ENCODE measurements around the gene SLC26A11.

SLC26A11 gene

DNA sequence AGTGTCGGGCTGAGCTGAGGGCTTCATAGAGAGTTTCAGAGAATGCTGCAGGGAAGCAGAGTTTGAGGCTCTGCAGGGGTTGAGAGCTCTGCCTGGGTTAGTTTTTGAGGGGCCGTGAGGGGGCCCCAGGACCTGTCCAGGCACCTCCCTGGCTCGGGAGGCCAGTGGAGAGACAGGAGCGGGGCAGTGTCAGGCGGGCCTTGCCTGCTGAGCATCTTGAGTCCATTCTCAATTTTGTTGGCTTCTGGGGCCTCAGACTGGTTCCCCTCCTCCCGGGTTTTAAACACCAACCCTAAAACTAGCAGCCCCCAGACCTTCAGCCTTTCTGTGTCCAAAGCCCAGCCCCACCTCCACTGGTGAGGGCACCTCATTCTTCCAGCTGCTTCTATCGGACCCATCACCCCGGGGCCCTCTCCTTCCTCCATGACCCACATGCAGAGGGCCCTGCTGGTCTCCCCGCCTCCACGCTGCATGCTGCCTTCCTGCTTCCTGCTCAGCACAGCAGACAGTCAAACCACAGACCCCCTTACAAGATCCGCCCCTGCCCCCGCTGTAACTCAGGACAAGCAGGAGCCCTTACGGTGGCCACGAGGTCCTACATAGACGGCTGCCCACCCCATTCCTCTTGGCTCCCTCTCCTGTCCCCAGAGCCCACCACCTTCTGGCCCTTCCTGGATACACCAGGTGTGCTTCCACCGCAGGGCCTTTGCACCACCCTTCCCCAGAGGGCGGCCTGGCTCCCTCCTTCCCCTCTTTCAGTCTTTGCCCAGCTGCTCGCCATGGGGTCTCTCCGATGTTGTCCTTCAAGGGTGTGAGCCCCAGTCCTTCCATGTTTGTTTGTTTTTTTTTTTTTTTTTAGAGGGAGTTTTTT, 44.2 kb downstream of the SLC26A11 start:
- H3K27ac ChIP-seq: peak overlapping the region; percentile 98
- TF ChIP-seq, protein P1, sequence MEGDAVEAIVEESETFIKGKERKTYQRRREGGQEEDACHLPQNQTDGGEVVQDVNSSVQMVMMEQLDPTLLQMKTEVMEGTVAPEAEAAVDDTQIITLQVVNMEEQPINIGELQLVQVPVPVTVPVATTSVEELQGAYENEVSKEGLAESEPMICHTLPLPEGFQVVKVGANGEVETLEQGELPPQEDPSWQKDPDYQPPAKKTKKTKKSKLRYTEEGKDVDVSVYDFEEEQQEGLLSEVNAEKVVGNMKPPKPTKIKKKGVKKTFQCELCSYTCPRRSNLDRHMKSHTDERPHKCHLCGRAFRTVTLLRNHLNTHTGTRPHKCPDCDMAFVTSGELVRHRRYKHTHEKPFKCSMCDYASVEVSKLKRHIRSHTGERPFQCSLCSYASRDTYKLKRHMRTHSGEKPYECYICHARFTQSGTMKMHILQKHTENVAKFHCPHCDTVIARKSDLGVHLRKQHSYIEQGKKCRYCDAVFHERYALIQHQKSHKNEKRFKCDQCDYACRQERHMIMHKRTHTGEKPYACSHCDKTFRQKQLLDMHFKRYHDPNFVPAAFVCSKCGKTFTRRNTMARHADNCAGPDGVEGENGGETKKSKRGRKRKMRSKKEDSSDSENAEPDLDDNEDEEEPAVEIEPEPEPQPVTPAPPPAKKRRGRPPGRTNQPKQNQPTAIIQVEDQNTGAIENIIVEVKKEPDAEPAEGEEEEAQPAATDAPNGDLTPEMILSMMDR (conservative IDR thresholded peaks at IDR 0.05): no peak

DNA sequence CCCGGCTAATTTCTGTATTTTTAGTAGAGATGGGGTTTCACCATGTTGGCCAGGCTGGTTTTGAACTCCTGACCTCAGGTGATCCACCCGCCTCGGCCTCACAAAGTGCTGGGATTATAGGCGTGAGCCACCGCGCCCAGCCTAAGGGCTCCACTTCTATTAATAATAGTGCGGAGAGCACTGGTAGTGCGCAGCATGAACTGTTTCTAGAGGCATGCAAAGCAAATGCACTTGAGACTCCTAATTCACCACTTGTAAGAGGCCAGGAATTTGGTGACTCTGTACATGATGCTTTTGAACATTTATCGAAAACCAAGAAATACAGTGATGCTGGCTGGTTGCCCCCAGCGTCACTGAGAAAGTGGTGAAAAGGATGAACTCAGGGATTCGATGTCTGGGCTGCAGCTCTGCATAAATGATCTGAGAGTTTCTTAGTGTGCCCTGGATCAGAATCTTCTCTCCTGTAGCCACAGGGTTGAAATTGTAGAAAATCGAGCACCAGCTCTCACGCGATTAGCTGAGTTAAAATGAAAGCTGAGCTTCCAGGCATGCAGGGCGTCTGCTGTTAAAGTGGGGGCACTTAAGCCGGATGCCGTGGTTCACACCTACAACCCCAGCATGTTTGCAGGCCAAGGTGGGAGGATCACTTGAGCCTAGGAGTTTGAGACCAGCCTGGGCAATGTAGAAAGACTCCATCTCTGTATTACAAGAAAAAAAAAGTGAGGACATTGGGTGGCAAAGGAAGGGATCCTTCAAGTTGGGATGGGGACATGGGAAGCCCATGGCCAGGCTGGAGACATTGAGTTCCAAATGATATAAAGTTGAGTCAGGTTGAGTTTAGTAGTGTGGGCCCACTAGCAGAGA, 45.2 kb downstream of the SLC26A11 start:
- TF ChIP-seq, protein P1 (conservative IDR thresholded peaks at IDR 0.05): no peak
- H3K27ac ChIP-seq: no peak overlapping the region

DNA sequence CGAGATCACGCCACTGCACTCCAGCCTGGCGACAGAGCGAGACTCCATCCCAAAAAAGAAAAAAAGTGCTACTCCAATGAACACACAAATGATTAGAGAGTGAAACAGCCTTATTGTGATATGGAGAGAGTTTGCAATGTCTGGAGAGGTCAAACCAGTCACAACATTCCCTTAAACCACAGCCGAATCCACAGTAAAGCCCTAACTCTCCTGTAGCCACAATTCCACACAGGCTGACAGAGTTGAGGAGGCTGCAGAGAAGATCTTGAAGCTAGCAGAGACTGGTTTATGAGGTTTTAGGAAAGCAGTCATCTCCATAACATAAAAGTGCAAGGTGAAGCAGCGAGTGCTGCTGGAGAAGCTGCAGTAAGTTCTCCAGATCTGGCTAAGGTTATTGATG, 47.2 kb downstream of the SLC26A11 start:
- H3K27ac ChIP-seq: no peak overlapping the region
- TF ChIP-seq, protein P1 (conservative IDR thresholded peaks at IDR 0.05): no peak

DNA sequence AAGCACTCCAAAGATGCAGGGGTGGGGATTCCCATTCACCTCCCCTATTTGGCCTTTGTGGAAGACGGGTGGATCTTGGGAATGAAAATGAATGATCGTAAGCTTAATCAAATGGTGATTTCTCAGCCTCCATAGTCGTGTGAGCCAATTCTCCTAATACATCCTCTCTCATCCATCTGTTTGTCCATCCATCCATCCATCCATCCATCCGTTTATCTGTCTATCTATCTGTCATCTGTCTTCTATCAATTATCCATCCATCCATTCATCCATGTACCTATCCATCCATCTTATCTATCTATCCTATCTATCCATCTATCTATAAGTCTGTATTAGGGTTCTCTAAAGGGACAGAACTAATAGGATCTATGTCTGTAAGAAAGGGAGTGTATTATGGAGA, 48.2 kb downstream of the SLC26A11 start:
- H3K27ac ChIP-seq: no peak overlapping the region
- TF ChIP-seq, protein P1 (conservative IDR thresholded peaks at IDR 0.05): no peak

DNA sequence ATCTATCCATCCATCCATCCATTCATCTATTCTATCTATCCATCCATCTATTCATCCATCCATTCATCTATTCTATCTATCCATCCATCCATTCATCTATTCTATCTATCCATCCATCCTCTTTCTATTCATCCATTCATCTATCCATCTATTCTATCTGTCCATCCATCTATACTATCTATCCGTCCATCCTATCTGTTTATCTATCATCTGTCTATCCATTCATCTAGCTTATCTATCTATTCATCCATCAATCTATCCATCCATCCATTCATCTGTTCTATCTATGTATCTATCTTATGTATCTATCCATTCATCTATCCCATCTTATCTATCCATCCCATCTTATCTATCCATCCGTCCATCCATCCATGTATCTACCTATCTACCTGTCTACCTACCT, 49.2 kb downstream of the SLC26A11 start:
- TF ChIP-seq, protein P1 (conservative IDR thresholded peaks at IDR 0.05): no peak
- H3K27ac ChIP-seq: no peak overlapping the region

DNA sequence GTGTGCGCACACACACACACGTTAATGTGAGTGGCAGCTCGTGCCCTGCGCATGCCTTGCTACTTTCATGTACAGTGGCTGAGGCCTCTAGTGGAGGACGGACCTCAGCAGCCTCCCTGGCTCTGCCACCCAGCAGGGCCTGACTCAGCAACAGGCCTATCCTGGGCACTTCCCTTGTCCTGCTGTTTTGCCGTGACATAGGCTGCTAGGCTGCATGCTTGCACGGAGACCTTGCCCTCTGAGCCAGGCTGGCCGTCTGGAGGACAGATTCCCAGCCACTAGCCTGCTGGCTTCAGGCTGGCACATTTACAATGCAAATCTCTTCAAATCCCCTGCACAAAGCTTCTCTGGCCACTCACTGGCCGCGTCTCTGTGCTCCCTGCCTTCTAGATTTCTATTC, 49.9 kb downstream of the SLC26A11 start:
- TF ChIP-seq, protein P1 (conservative IDR thresholded peaks at IDR 0.05): no peak

DNA sequence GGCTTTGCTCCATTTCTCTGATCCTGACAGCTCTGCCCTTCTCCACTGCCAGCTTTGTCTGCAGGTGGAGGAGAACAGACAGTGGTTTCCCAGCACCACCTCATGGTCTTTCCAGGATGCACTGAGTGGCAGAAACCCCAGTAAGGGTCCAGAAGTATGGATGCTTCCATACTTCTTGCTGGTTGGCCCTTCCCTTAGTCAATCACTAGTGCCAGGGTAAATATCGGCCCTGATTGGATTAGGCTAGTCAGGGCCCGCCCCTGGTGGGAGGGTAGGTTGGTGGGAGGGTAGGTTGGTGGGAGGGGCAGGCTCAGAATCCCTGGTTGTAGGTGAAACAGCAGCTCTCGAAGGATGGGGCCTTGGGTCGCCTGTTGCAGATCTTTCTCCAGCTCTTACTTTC, 50.6 kb downstream of the SLC26A11 start:
- TF ChIP-seq, protein P1 (conservative IDR thresholded peaks at IDR 0.05): no peak

More for the DNA sequence above, 49.9 kb downstream of the SLC26A11 start:
- H3K27ac ChIP-seq: no peak overlapping the region

More for the DNA sequence above, 50.6 kb downstream of the SLC26A11 start:
- no peak overlapping the region for H3K27ac ChIP-seq
